ENCODE results near the gene MFAP1.
"Not testable (repeated sequence)": the region's sequence is repeated elsewhere in the genome, so short reads cannot be mapped to it uniquely, and the experiment has no call there.

The MFAP1 gene

GRCh38 chr15:43815064-43815463 is 9.4 kb downstream of the MFAP1 start:
- peaks cover 71% of the 10 kb centered on the region for H3K36me3 ChIP-seq (ENCODE audit: control insufficient read depth, insufficient read depth, low read length)
- H3K4me1 ChIP-seq (ENCODE audit: control insufficient read depth, insufficient read depth, low read length); H3K27me3 ChIP-seq (ENCODE audit: control insufficient read depth, insufficient read depth, low read length); H3K4me3 ChIP-seq (ENCODE audit: low read depth, low read length); H3K27ac ChIP-seq (ENCODE audit: low read depth, low read length); H3K9ac ChIP-seq (ENCODE audit: low read depth, low read length); H3K9me3 ChIP-seq (ENCODE audit: control insufficient read depth, insufficient read depth, low read length): not testable (repeated sequence)

GRCh38 chr15:43808960-43809678 is 15.4 kb downstream of the MFAP1 start:
- no peak overlapping the region for H3K4me3 ChIP-seq (ENCODE audit: low read depth, low read length)
- no peak overlapping the region for H3K27ac ChIP-seq (ENCODE audit: low read depth, low read length)
- H3K36me3 ChIP-seq (ENCODE audit: control insufficient read depth, insufficient read depth, low read length): peaks cover 95% of the 10 kb centered on the region
- H3K9ac ChIP-seq (ENCODE audit: low read depth, low read length): no peak overlapping the region
- H3K4me1 ChIP-seq (ENCODE audit: control insufficient read depth, insufficient read depth, low read length): no peaks in the 10 kb centered on the region
- no peaks in the 10 kb centered on the region for H3K27me3 ChIP-seq (ENCODE audit: control insufficient read depth, insufficient read depth, low read length)
- no peaks in the 10 kb centered on the region for H3K9me3 ChIP-seq (ENCODE audit: control insufficient read depth, insufficient read depth, low read length)

GRCh38 chr15:43808435-43808950 is 16.0 kb downstream of the MFAP1 start:
- Histone ChIP-seq H3K27me3 (ENCODE audit: control insufficient read depth, insufficient read depth, low read length) (no peaks in the 10 kb centered on the region), H3K4me1 (ENCODE audit: control insufficient read depth, insufficient read depth, low read length) (no peaks in the 10 kb centered on the region), H3K27ac (ENCODE audit: low read depth, low read length) (no peak overlapping the region), H3K4me3 (ENCODE audit: low read depth, low read length) (no peak overlapping the region), H3K9ac (ENCODE audit: low read depth, low read length) (no peak overlapping the region), H3K36me3 (ENCODE audit: control insufficient read depth, insufficient read depth, low read length) (peaks cover 91% of the 10 kb centered on the region), H3K9me3 (ENCODE audit: control insufficient read depth, insufficient read depth, low read length) (no peaks in the 10 kb centered on the region)

GRCh38 chr15:43802676-43803075 is 21.8 kb downstream of the MFAP1 start:
- not testable (repeated sequence) for H3K9ac ChIP-seq (ENCODE audit: low read depth, low read length); H3K4me3 ChIP-seq (ENCODE audit: low read depth, low read length); H3K9me3 ChIP-seq (ENCODE audit: control insufficient read depth, insufficient read depth, low read length); H3K27me3 ChIP-seq (ENCODE audit: control insufficient read depth, insufficient read depth, low read length); H3K27ac ChIP-seq (ENCODE audit: low read depth, low read length)
- peaks cover 61% of the 10 kb centered on the region for H3K36me3 ChIP-seq (ENCODE audit: control insufficient read depth, insufficient read depth, low read length)
- peaks cover 11% of the 10 kb centered on the region for H3K4me1 ChIP-seq (ENCODE audit: control insufficient read depth, insufficient read depth, low read length)

GRCh38 chr15:43800286-43801141 is 24.0 kb downstream of the MFAP1 start, which contains the start of gene HYPK:
Gene HYPK, plus strand, starts transcription at chr15:43800599. Its CDS starts 24 bp downstream, at chr15:43800623.
- H3K9me3 ChIP-seq (ENCODE audit: control insufficient read depth, insufficient read depth, low read length): no peaks in the 10 kb centered on the region
- H3K36me3 ChIP-seq (ENCODE audit: control insufficient read depth, insufficient read depth, low read length): peaks cover 58% of the 10 kb centered on the region
- H3K9ac ChIP-seq (ENCODE audit: low read depth, low read length): peak within 1 kb of the TSS; percentile 77
- no peaks in the 10 kb centered on the region for H3K27me3 ChIP-seq (ENCODE audit: control insufficient read depth, insufficient read depth, low read length)
- peak within 1 kb of the TSS; percentile 81 for H3K27ac ChIP-seq (ENCODE audit: low read depth, low read length)
- peaks cover 22% of the 10 kb centered on the region for H3K4me1 ChIP-seq (ENCODE audit: control insufficient read depth, insufficient read depth, low read length)
- peak within 1 kb of the TSS; percentile 95 for H3K4me3 ChIP-seq (ENCODE audit: low read depth, low read length)

- peaks cover 28% of the 10 kb centered on the region for H3K4me1 ChIP-seq (ENCODE audit: control insufficient read depth, insufficient read depth, low read length)
- peaks cover 58% of the 10 kb centered on the region for H3K36me3 ChIP-seq (ENCODE audit: control insufficient read depth, insufficient read depth, low read length)
- no peaks in the 10 kb centered on the region for H3K9me3 ChIP-seq (ENCODE audit: control insufficient read depth, insufficient read depth, low read length)
- peak within 1 kb of the TSS; percentile 81 for H3K27ac ChIP-seq (ENCODE audit: low read depth, low read length)
- no peaks in the 10 kb centered on the region for H3K27me3 ChIP-seq (ENCODE audit: control insufficient read depth, insufficient read depth, low read length)
- H3K4me3 ChIP-seq (ENCODE audit: low read depth, low read length): peak within 1 kb of the TSS; percentile 95
- H3K9ac ChIP-seq (ENCODE audit: low read depth, low read length): peak within 1 kb of the TSS; percentile 77
Observed at GRCh38 chr15:43799945-43800285, 24.6 kb downstream of the MFAP1 start, which contains the start of gene SERINC4. Gene SERINC4, minus strand, starts transcription at chr15:43800220. Its CDS starts 234 bp downstream, at chr15:43799986.

- H3K9me3 ChIP-seq (ENCODE audit: control insufficient read depth, insufficient read depth, low read length): no peaks in the 10 kb centered on the region
- H3K9ac ChIP-seq (ENCODE audit: low read depth, low read length): no peak overlapping the region
- peak overlapping the region; percentile 81 for H3K27ac ChIP-seq (ENCODE audit: low read depth, low read length)
- peaks cover 58% of the 10 kb centered on the region for H3K36me3 ChIP-seq (ENCODE audit: control insufficient read depth, insufficient read depth, low read length)
- peaks cover 33% of the 10 kb centered on the region for H3K4me1 ChIP-seq (ENCODE audit: control insufficient read depth, insufficient read depth, low read length)
- no peak overlapping the region for H3K4me3 ChIP-seq (ENCODE audit: low read depth, low read length)
- no peaks in the 10 kb centered on the region for H3K27me3 ChIP-seq (ENCODE audit: control insufficient read depth, insufficient read depth, low read length)
Observed at GRCh38 chr15:43799209-43799944, 25.1 kb downstream of the MFAP1 start.

DNA sequence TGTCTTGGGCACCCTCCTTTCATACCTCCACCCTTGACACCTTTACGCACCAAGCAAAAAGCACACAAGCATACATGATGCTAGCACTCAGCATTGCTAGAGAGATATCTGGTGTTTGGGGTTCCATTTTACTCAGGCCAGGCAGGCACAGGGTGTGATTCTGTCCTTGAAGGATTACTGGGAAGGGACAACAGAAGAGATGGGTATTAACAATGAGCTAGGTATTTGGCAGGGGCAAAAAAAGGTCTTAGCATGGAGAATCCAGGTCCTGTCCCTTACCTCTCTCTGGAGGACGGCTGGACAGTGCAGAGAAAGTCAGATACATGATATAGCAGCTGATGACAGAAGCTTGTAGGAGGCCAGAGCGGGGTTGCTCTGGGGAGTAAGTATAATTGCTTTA is 27.9 kb downstream of the MFAP1 start:
- Histone ChIP-seq H3K36me3 (ENCODE audit: control insufficient read depth, insufficient read depth, low read length) (peaks cover 53% of the 10 kb centered on the region), H3K27me3 (ENCODE audit: control insufficient read depth, insufficient read depth, low read length) (no peaks in the 10 kb centered on the region), H3K4me3 (ENCODE audit: low read depth, low read length) (no peak overlapping the region), H3K4me1 (ENCODE audit: control insufficient read depth, insufficient read depth, low read length) (peaks cover 44% of the 10 kb centered on the region), H3K27ac (ENCODE audit: low read depth, low read length) (peak overlapping the region; percentile 48), H3K9ac (ENCODE audit: low read depth, low read length) (no peak overlapping the region), H3K9me3 (ENCODE audit: control insufficient read depth, insufficient read depth, low read length) (no peaks in the 10 kb centered on the region)

- H3K36me3 ChIP-seq (ENCODE audit: control insufficient read depth, insufficient read depth, low read length): peaks cover 51% of the 10 kb centered on the region
- peak overlapping the region; percentile 61 for H3K27ac ChIP-seq (ENCODE audit: low read depth, low read length)
- no peaks in the 10 kb centered on the region for H3K9me3 ChIP-seq (ENCODE audit: control insufficient read depth, insufficient read depth, low read length)
- H3K27me3 ChIP-seq (ENCODE audit: control insufficient read depth, insufficient read depth, low read length): no peaks in the 10 kb centered on the region
- no peak overlapping the region for H3K4me3 ChIP-seq (ENCODE audit: low read depth, low read length)
- peaks cover 42% of the 10 kb centered on the region for H3K4me1 ChIP-seq (ENCODE audit: control insufficient read depth, insufficient read depth, low read length)
- no peak overlapping the region for H3K9ac ChIP-seq (ENCODE audit: low read depth, low read length)
Observed at GRCh38 chr15:43795997-43796396, 28.5 kb downstream of the MFAP1 start.

DNA sequence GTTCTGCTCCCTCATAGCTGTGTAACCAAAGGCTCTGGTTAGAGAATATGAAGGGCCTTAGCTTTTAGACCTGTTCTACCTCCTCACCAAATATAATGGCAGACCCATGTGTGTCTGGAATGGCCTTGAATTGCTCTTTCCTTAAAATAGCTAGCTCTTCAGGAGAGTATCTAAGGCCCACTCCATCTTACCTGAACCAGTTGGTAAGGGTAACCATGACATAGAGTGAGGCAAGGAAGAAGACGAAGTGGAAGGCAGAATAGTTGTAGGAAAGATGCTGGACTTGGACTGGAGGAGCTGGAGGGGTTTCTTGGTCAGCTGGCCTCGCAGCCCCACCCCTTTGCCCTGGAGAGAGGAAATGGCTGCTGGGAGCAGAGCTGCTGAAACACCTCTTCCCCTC is 29.3 kb downstream of the MFAP1 start:
- H3K36me3 ChIP-seq (ENCODE audit: control insufficient read depth, insufficient read depth, low read length): peaks cover 51% of the 10 kb centered on the region
- H3K27me3 ChIP-seq (ENCODE audit: control insufficient read depth, insufficient read depth, low read length): no peaks in the 10 kb centered on the region
- no peaks in the 10 kb centered on the region for H3K9me3 ChIP-seq (ENCODE audit: control insufficient read depth, insufficient read depth, low read length)
- H3K9ac ChIP-seq (ENCODE audit: low read depth, low read length): no peak overlapping the region
- peaks cover 41% of the 10 kb centered on the region for H3K4me1 ChIP-seq (ENCODE audit: control insufficient read depth, insufficient read depth, low read length)
- peak overlapping the region; percentile 61 for H3K27ac ChIP-seq (ENCODE audit: low read depth, low read length)
- H3K4me3 ChIP-seq (ENCODE audit: low read depth, low read length): no peak overlapping the region

Data from HUES48 (cell line).